Measurements from ENCODE around the gene SENP7. TPM values are rescaled to one million over a fixed set of nuclear protein-coding genes. Genes with fewer than 3 reads are reported as not detected.

SENP7 gene
- total RNA-seq, 1 donor from 2014 or later: 6.1 TPM

DNA sequence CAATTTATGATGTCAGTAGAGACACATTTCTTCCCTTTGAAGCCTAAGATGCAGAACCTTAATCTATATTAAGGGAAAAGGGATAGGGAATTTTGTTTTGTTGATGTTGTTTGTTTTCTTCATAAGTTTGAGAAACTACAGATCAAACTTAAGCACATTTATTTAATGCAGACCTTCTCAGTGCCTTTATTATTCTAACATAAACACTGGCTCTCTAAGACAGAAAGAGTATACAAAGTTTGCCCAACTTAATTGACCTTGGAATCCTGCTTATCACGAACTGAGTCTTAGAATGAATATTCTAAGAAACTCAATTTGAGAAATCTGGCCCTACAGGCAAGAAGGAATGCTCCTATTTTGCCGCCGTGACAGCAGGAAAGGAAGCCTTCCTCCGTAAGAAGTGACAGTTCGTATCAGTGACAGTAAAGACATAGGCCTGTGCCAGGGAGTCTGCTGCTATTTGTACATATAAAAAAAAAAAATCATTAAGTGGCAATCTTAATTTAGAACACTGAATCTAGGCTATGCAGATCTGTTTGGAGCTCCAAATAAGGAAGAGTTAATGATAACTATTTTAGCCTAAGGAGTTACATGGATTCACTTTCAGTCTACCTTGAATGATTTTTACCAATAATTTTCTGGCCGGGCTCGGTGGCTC lies 183.9 kb downstream of the SENP7 start:
- Histone ChIP-seq H3K27me3 (no peaks in the 10 kb centered on the region), H3K27ac (no peak overlapping the region), H3K4me1 (no peaks in the 10 kb centered on the region), H3K9me3 (no peaks in the 10 kb centered on the region), H3K36me3 (peaks cover 14 to 35% of the 10 kb centered on the region in 2 donors), H3K4me3 (no peak overlapping the region)
- no peak for DNase-seq (ENCODE audit: low spot score in 2 of 2)
- TF ChIP-seq, protein P1, sequence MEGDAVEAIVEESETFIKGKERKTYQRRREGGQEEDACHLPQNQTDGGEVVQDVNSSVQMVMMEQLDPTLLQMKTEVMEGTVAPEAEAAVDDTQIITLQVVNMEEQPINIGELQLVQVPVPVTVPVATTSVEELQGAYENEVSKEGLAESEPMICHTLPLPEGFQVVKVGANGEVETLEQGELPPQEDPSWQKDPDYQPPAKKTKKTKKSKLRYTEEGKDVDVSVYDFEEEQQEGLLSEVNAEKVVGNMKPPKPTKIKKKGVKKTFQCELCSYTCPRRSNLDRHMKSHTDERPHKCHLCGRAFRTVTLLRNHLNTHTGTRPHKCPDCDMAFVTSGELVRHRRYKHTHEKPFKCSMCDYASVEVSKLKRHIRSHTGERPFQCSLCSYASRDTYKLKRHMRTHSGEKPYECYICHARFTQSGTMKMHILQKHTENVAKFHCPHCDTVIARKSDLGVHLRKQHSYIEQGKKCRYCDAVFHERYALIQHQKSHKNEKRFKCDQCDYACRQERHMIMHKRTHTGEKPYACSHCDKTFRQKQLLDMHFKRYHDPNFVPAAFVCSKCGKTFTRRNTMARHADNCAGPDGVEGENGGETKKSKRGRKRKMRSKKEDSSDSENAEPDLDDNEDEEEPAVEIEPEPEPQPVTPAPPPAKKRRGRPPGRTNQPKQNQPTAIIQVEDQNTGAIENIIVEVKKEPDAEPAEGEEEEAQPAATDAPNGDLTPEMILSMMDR (IDR thresholded peaks at IDR 0.05): no peak
- intact Hi-C loops (cut with DNase I): no loop called here

DNA sequence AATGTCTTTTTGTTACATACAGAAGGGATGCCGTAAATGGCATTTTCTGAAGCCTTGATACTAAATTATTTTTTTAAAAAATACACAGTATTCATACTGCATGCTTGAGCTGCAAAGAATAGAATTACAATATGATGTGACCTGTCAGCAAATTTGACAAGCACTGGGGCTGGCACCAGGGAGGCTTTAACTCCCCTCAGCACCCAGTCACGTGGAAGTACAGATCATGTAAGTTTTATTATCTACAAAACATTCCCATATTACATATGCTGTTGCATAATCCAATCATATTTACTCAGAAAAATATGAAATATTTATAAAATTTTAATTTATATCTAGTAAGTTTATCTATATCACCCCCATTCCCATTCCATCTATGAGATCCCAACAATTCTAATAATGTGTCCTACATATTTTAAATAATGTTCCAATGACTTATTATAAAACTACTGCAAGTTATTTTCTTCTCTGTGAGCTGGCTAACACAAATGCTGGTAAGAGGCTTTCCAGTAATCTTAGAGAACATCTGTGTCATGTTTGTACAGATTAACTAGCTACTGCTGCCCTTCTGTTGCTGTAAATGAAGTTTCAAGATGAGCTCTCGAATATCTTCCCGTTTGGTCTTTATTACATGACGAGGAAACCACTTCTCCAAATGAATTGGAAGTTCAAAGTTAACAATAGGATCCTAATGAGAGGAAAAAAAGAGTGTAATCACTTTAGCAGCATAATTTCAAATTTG lies 187.4 kb downstream of the SENP7 start:
- DNase-seq (ENCODE audit: low spot score in 2 of 2): no peak
- Histone ChIP-seq H3K27me3 (no peaks in the 10 kb centered on the region), H3K4me3 (no peak overlapping the region), H3K9me3 (no peaks in the 10 kb centered on the region), H3K36me3 (peaks cover 14 to 21% of the 10 kb centered on the region in 2 donors), H3K4me1 (no peaks in the 10 kb centered on the region), H3K27ac (no peak overlapping the region)
- TF ChIP-seq, protein P1 (IDR thresholded peaks at IDR 0.05): no peak
- intact Hi-C loops (cut with DNase I): no loop called here

DNA sequence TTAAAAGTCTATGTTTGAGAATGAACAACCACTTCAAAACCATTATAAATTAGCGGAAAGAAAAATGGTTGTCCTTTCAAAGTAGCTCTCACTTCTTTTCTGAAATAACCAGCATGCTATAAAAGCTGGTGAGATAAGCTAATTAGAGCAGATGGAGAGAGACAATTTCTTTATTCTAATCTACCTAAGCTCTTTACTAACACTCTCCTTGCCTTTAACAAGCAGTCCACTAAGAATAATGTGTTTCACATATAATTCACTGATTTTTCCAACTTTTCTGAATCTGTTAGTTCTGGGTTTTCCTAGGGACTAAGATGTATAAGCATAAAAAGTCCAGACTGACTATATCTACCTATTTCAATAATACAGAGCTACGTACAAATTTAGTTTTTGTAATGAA lies 192.5 kb downstream of the SENP7 start, which contains the start of gene IMPG2:
IMPG2 (minus strand) TSS at position 101 of the 400 bp plus-strand sequence. CDS start 203 bp downstream, outside the sequence.
- Histone ChIP-seq H3K27ac (no peak within 1 kb of the TSS), H3K27me3 (no peaks in the 10 kb centered on the region), H3K36me3 (peaks cover 2 to 5% of the 10 kb centered on the region in 2 donors), H3K4me1 (no peaks in the 10 kb centered on the region), H3K9me3 (no peaks in the 10 kb centered on the region), H3K4me3 (no peak within 1 kb of the TSS)
- TF ChIP-seq, protein P1 (IDR thresholded peaks at IDR 0.05): no peak
- intact Hi-C loops (cut with DNase I): no loop called here
- DNase-seq (ENCODE audit: low spot score in 2 of 2): no peak

DNA sequence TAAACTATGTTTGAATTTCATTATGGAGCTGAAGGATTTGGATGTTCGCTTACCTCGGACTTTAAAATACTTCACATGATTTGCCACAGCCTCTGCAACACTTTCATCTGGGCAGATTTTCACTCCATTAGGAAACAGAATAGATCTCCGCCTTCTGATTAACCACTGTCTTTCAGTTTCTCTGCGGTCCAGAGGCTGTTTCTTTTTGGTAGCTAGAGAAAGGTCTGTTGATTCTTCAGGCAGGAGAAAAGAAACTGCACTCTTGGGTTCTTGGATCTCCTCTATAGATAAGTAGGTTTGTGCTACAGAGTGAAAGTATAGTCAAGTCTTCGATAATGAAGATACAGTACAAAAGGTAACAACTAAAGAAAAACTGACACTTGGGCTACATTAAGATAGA lies 193.5 kb downstream of the SENP7 start:
- H3K36me3 ChIP-seq: no peaks in the 10 kb centered on the region
- intact Hi-C loops (cut with DNase I): no loop called here
- no peak for DNase-seq (ENCODE audit: low spot score in 2 of 2)
- H3K4me3 ChIP-seq: no peak overlapping the region
- TF ChIP-seq, protein P1 (IDR thresholded peaks at IDR 0.05): no peak
- no peaks in the 10 kb centered on the region for H3K4me1 ChIP-seq
- H3K27ac ChIP-seq: no peak overlapping the region
- no peaks in the 10 kb centered on the region for H3K27me3 ChIP-seq
- H3K9me3 ChIP-seq: no peaks in the 10 kb centered on the region

DNA sequence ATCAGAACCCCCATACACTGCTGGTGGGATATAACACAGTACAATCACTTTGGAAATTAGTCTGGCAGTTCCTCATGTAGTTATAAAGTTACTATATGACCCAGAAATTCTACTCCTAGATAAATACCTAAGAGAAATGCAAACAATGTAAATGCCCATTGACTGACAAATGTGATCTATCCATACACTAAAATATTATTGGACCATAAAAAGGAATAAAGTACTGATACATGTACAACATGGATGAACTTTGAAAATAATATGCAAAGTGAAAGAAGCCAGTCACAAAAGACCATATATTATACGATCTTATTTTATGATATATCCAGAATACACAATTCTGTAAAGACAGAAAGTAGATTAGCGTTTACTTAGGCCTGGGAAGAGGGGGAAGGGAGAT lies 200.5 kb downstream of the SENP7 start:
- Histone ChIP-seq H3K9me3 (peaks cover 11 to 15% of the 10 kb centered on the region in 2 donors), H3K4me3 (no peak overlapping the region), H3K27ac (no peak overlapping the region), H3K36me3 (no peaks in the 10 kb centered on the region), H3K4me1 (peaks cover 0 to 5% of the 10 kb centered on the region in 2 donors), H3K27me3 (no peaks in the 10 kb centered on the region)
- intact Hi-C loops (cut with DNase I): no loop called here
- TF ChIP-seq, protein P1 (IDR thresholded peaks at IDR 0.05): no peak
- no peak for DNase-seq (ENCODE audit: low spot score in 2 of 2)

Data from ascending aorta (tissue), 2 donors.